SK-N-SH (cell line): Measurements from ENCODE around the gene SLC12A6. TPM values are rescaled to one million over a fixed set of nuclear protein-coding genes. Genes with fewer than 3 reads are reported as not detected.

Experiments
- CTCF ChIA-PET: fragments of 300-600, 350-600 bp; formaldehyde crosslinking; extraction: SDS; loops from one replicate; lab custom pipeline; 2021; lab: Yijun Ruan, JAX
- POLR2A ChIA-PET: fragments of 350-600 bp; sonication (Branson Sonifier 250); formaldehyde crosslinking; extraction: SDS; loops from one replicate; lab custom pipeline; 2020; ENCODE audit warnings: antibody characterized with exemption, inconsistent platforms; lab: Yijun Ruan, JAX
- DNase-seq: peaks from one replicate; pipeline ENCODE4 v3.0.0; 2012
- H2AFZ ChIP-seq: fragments of 200-600 bp; sonication (generic); 2 replicates; pipeline ENCODE4 v1.8.1; 2016; ENCODE audit warnings: antibody characterized with exemption, mild to moderate bottlenecking, low read depth
- H3F3A ChIP-seq: fragments of 200-600 bp; sonication (generic); replicated peaks from 2 replicates; pipeline ENCODE3; 2016; ENCODE audit warnings: antibody characterized with exemption, mild to moderate bottlenecking; ENCODE audit not compliant: insufficient read depth
- H3K27ac ChIP-seq, 2 experiments: fragments of 200-500 bp in 1 of 2; fragments of 200-600 bp in 1 of 2; sonication (Bioruptor generic) in 1 of 2; sonication (generic), shearing (Covaris generic) in 1 of 2; 2 replicates each; pipeline versions ENCODE4 v1.5.1 to v1.6.1; 2014 to 2016; ENCODE audit warnings: low read depth in 2 of 2, inconsistent platforms in 1 of 2, low read length in 1 of 2, mild to moderate bottlenecking in 1 of 2, mixed read lengths in 1 of 2
- H3K27me3 ChIP-seq: fragments of 200-600 bp; sonication (generic), shearing (Covaris generic); 2 replicates; pipeline ENCODE4 v1.6.1; 2016; ENCODE audit warnings: mixed run types; ENCODE audit not compliant: insufficient read depth
- H3K36me3 ChIP-seq, 2 experiments: fragments of 200-500 bp in 1 of 2; fragments of 200-600 bp in 1 of 2; sonication (Bioruptor generic) in 1 of 2; sonication (generic) in 1 of 2; replicated peaks in 1 of 2; 2 replicates each; pipeline versions ENCODE3 to v1.5.1; 2014 to 2016; ENCODE audit warnings: low read length in 1 of 2, mild to moderate bottlenecking in 1 of 2; ENCODE audit not compliant: insufficient read depth in 2 of 2, control insufficient read depth in 1 of 2
- H3K4me1 ChIP-seq, 2 experiments: fragments of 200-500 bp in 1 of 2; fragments of 200-600 bp in 1 of 2; sonication (Bioruptor generic) in 1 of 2; sonication (generic), shearing (Covaris generic) in 1 of 2; 2 replicates each; pipeline versions ENCODE4 v1.5.1 to v1.6.1; 2014 to 2016; ENCODE audit warnings: low read depth in 1 of 2, low read length in 1 of 2, mixed run types in 1 of 2; ENCODE audit not compliant: insufficient read depth in 2 of 2, control insufficient read depth in 1 of 2
- H3K4me2 ChIP-seq: fragments of 200-600 bp; sonication (generic), shearing (Covaris generic); 2 replicates; pipeline ENCODE4 v1.6.1; 2017; ENCODE audit warnings: mixed run types
- H3K4me3 ChIP-seq, 2 experiments: fragments of 200-500 bp in 1 of 2; fragments of 200-600 bp in 1 of 2; sonication (Bioruptor generic) in 1 of 2; sonication (generic), shearing (Covaris generic) in 1 of 2; 2 replicates each; pipeline versions ENCODE4 v1.5.1 to v1.8.1; 2014 to 2016; ENCODE audit warnings: low read depth in 2 of 2, inconsistent platforms in 1 of 2, low read length in 1 of 2, mild to moderate bottlenecking in 1 of 2, mixed read lengths in 1 of 2, moderate library complexity in 1 of 2
- H3K79me2 ChIP-seq: fragments of 200-600 bp; sonication (generic); 2 replicates; pipeline ENCODE4 v1.8.1; 2017; ENCODE audit warnings: mild to moderate bottlenecking; ENCODE audit not compliant: insufficient read depth
- H3K9ac ChIP-seq: fragments of 200-600 bp; sonication (generic); 2 replicates; pipeline ENCODE4 v1.6.1; 2017; ENCODE audit warnings: mixed run types
- H3K9me2 ChIP-seq: fragments of 200-600 bp; sonication (generic); 2 replicates; pipeline ENCODE4 v1.6.1; 2017; ENCODE audit warnings: mixed run types
- H3K9me3 ChIP-seq: fragments of 200-600 bp; sonication (generic); 2 replicates; pipeline ENCODE4 v1.6.1; 2017; ENCODE audit warnings: mixed run types, mild to moderate bottlenecking, moderate library complexity
- H4K20me1 ChIP-seq: fragments of 200-600 bp; sonication (generic); 2 replicates; pipeline ENCODE4 v1.6.1; 2017; ENCODE audit warnings: mild to moderate bottlenecking, mixed run types; ENCODE audit not compliant: insufficient read depth
- CHD2 ChIP-seq: fragments of 150-350 bp; IDR thresholded peaks from 2 replicates; pipeline ENCODE4 v1.6.1; 2018; ENCODE audit warnings: low read length; ENCODE audit not compliant: partially characterized antibody
- EP300 ChIP-seq, 2 experiments: IDR thresholded peaks; 2 replicates each; pipeline versions ENCODE4 v1.4.0 to v1.6.1; 2012; ENCODE audit warnings: borderline replicate concordance in 1 of 2, low read depth in 1 of 2, low read length in 1 of 2
- EZH2phosphoT487 ChIP-seq: fragments of 200-600 bp; sonication (generic); IDR thresholded peaks from 2 replicates; pipeline ENCODE4 v1.6.1; 2017; ENCODE audit warnings: low read depth, mixed run types, mild to moderate bottlenecking, antibody characterized with exemption, moderate library complexity, borderline replicate concordance
- FOSL2 ChIP-seq: IDR thresholded peaks from 2 replicates; pipeline ENCODE4 v1.4.0; 2012; ENCODE audit warnings: low read depth, mild to moderate bottlenecking, moderate library complexity, borderline replicate concordance
- GATA2 ChIP-seq: sonication (generic); formaldehyde crosslinking; IDR thresholded peaks from 2 replicates; pipeline ENCODE4 v1.5.0; 2020; ENCODE audit warnings: mild to moderate bottlenecking, missing genetic modification reagents
- JUND ChIP-seq: IDR thresholded peaks from 2 replicates; pipeline ENCODE4 v1.4.0; 2012
- MEF2A ChIP-seq: IDR thresholded peaks from 2 replicates; pipeline ENCODE4 v1.4.0; 2012; ENCODE audit warnings: low read depth, borderline replicate concordance
- MXI1 ChIP-seq: IDR thresholded peaks from 2 replicates; pipeline ENCODE4 v1.6.1; 2012; ENCODE audit warnings: mild to moderate bottlenecking, low read depth, low read length, improper control_type of control experiment
- NRF1 ChIP-seq: IDR thresholded peaks from 2 replicates; pipeline ENCODE4 v1.6.1; 2012; ENCODE audit warnings: low read depth, mild to moderate bottlenecking, low read length
- RCOR1 ChIP-seq: fragments of 150-350 bp; IDR thresholded peaks from 2 replicates; pipeline ENCODE4 v1.6.1; 2017; ENCODE audit warnings: antibody characterized with exemption, low read length
- RFX5 ChIP-seq: IDR thresholded peaks from 2 replicates; pipeline ENCODE4 v1.6.1; 2012; ENCODE audit warnings: mild to moderate bottlenecking, improper control_type of control experiment, low read length
- RXRA ChIP-seq: IDR thresholded peaks from 2 replicates; pipeline ENCODE4 v1.4.0; 2012; ENCODE audit warnings: low read depth, mild to moderate bottlenecking, borderline replicate concordance
- SMC3 ChIP-seq: IDR thresholded peaks from 2 replicates; pipeline ENCODE4 v1.6.1; 2012; ENCODE audit warnings: low read depth, low read length, improper control_type of control experiment
- TEAD4 ChIP-seq: IDR thresholded peaks from 2 replicates; pipeline ENCODE4 v1.4.0; 2012; ENCODE audit warnings: mild to moderate bottlenecking, borderline replicate concordance; ENCODE audit not compliant: insufficient read depth
- WGBS: methylation state at CpG from one replicate; pipeline ENCODE4 v1.1.6; 2017; ENCODE audit warnings: low lambda C conversion rate; 5-methylcytosine and 5-hydroxymethylcytosine counted together
- polyA plus RNA-seq, 3 experiments: library from polyadenylated mRNA; depleted of rRNA; stranded (reverse); fragments of >200 nt; gene quantifications; 2 replicates each; pipeline ENCODE4 v1.2.3, GENCODE V29; 2012
- TF ChIP-seq, protein P1 (sequence below): IDR thresholded peaks from 2 replicates; pipeline ENCODE4 v1.6.1; 2012; ENCODE audit warnings: mild to moderate bottlenecking, low read depth, low read length, moderate library complexity
- TF ChIP-seq, protein P2 (sequence below): fragments of 200-600 bp; sonication (generic); IDR thresholded peaks from 2 replicates; pipeline ENCODE4 v1.6.1; 2017; ENCODE audit warnings: antibody characterized with exemption, mild to moderate bottlenecking, moderate library complexity
- TF ChIP-seq, protein P3 (sequence below): fragments of 150-350 bp; IDR thresholded peaks from 2 replicates; pipeline ENCODE4 v1.6.1; 2016; ENCODE audit warnings: mild to moderate bottlenecking, low read depth, low read length

The SLC12A6 gene
- polyA plus RNA-seq, 1 of the 3 experiments (the other 2 are of a cell fraction) = 7.7 TPM

DNA sequence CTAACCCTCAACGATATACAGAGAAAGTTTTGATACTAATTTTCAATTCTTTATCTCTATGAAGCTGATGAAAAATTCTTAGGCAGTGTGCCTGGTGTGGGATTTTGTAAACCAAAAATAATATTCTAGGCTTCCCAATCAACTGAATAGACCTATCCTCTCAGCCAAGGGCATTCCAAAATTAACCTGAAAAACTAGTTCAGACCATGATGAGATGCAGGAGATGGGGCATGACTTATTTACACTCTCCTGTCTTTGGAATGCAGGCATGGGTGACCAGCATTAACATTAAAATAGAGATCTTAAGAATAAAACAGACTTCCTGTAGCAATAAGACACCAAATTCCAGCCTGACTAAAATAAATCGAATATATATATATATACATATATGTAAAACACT is 37.2 kb upstream of the SLC12A6 start:
- no peaks in the 10 kb centered on the region for H3K79me2 ChIP-seq
- H3K9ac ChIP-seq = no peak overlapping the region
- H3K4me1 ChIP-seq = no peaks in the 10 kb centered on the region
- ChIA-PET POLR2A (no interaction called here), CTCF (no interaction called here)
- peaks cover 3% of the 10 kb centered on the region for H3F3A ChIP-seq
- no peaks in the 10 kb centered on the region for H3K9me2 ChIP-seq
- H4K20me1 ChIP-seq = no peaks in the 10 kb centered on the region
- H3K27ac ChIP-seq = no peak overlapping the region
- TF ChIP-seq MEF2A (no peak), JUND (no peak), GATA2 (CRISPR knock-in tag) (no peak), RCOR1 (no peak), RXRA (no peak)
- H3K27me3 ChIP-seq = no peaks in the 10 kb centered on the region
- H3K9me3 ChIP-seq = no peaks in the 10 kb centered on the region
- H2AFZ ChIP-seq = no peak overlapping the region
- 80% methylated on average over 2 of the region's 2 CpGs for WGBS
- no peak overlapping the region for H3K4me3 ChIP-seq
- DNase-seq = no peak
- no peak overlapping the region for H3K4me2 ChIP-seq
- H3K36me3 ChIP-seq = no peaks in the 10 kb centered on the region

DNA sequence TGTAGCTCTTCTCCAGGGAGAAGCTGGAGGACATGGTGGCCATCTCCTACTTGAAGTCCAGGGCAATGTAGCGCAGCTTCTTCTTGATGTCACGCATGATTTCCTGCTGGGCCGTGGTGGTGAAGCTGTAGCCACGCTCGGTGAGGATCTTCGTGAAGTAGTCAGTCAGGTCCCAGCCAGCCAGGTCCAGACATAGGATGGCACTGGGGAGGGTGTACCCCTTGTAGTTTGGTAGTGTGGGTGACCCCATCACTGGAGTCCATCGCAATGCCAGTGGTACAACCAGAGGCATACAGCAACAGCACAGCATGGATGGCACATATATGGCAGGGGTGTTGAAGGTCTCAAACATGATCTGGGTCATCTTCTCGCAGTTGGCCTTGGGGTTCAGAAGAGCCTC is 36.4 kb upstream of the SLC12A6 start:
- Histone ChIP-seq H3K27me3 (no peaks in the 10 kb centered on the region), H3K9ac (no peak overlapping the region), H4K20me1 (no peaks in the 10 kb centered on the region), H3K9me2 (no peaks in the 10 kb centered on the region), H3K36me3 (no peaks in the 10 kb centered on the region), H3K4me2 (no peak overlapping the region), H3K4me1 (no peaks in the 10 kb centered on the region), H3K4me3 (no peak overlapping the region), H3K79me2 (no peaks in the 10 kb centered on the region), H3K9me3 (no peaks in the 10 kb centered on the region), H2AFZ (no peak overlapping the region), H3K27ac (no peak overlapping the region), H3F3A (peaks cover 3% of the 10 kb centered on the region)
- TF ChIP-seq, protein P1, sequence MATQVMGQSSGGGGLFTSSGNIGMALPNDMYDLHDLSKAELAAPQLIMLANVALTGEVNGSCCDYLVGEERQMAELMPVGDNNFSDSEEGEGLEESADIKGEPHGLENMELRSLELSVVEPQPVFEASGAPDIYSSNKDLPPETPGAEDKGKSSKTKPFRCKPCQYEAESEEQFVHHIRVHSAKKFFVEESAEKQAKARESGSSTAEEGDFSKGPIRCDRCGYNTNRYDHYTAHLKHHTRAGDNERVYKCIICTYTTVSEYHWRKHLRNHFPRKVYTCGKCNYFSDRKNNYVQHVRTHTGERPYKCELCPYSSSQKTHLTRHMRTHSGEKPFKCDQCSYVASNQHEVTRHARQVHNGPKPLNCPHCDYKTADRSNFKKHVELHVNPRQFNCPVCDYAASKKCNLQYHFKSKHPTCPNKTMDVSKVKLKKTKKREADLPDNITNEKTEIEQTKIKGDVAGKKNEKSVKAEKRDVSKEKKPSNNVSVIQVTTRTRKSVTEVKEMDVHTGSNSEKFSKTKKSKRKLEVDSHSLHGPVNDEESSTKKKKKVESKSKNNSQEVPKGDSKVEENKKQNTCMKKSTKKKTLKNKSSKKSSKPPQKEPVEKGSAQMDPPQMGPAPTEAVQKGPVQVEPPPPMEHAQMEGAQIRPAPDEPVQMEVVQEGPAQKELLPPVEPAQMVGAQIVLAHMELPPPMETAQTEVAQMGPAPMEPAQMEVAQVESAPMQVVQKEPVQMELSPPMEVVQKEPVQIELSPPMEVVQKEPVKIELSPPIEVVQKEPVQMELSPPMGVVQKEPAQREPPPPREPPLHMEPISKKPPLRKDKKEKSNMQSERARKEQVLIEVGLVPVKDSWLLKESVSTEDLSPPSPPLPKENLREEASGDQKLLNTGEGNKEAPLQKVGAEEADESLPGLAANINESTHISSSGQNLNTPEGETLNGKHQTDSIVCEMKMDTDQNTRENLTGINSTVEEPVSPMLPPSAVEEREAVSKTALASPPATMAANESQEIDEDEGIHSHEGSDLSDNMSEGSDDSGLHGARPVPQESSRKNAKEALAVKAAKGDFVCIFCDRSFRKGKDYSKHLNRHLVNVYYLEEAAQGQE = no peak
- no peak for TF ChIP-seq EP300 (IDR thresholded peaks at IDR 0.05; ENCODE audit: borderline replicate concordance in 1 of 2, low read depth in 1 of 2, low read length in 1 of 2)
- no peak for TF ChIP-seq CHD2
- TF ChIP-seq, protein P2, sequence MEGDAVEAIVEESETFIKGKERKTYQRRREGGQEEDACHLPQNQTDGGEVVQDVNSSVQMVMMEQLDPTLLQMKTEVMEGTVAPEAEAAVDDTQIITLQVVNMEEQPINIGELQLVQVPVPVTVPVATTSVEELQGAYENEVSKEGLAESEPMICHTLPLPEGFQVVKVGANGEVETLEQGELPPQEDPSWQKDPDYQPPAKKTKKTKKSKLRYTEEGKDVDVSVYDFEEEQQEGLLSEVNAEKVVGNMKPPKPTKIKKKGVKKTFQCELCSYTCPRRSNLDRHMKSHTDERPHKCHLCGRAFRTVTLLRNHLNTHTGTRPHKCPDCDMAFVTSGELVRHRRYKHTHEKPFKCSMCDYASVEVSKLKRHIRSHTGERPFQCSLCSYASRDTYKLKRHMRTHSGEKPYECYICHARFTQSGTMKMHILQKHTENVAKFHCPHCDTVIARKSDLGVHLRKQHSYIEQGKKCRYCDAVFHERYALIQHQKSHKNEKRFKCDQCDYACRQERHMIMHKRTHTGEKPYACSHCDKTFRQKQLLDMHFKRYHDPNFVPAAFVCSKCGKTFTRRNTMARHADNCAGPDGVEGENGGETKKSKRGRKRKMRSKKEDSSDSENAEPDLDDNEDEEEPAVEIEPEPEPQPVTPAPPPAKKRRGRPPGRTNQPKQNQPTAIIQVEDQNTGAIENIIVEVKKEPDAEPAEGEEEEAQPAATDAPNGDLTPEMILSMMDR = no peak
- no peak for TF ChIP-seq RFX5
- no peak for TF ChIP-seq NRF1
- TF ChIP-seq MXI1 = no peak
- TF ChIP-seq SMC3 = no peak
- TF ChIP-seq, protein P3, sequence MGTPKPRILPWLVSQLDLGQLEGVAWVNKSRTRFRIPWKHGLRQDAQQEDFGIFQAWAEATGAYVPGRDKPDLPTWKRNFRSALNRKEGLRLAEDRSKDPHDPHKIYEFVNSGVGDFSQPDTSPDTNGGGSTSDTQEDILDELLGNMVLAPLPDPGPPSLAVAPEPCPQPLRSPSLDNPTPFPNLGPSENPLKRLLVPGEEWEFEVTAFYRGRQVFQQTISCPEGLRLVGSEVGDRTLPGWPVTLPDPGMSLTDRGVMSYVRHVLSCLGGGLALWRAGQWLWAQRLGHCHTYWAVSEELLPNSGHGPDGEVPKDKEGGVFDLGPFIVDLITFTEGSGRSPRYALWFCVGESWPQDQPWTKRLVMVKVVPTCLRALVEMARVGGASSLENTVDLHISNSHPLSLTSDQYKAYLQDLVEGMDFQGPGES = no peak
- TF ChIP-seq FOSL2 = no peak
- no peak for TF ChIP-seq MEF2A
- no peak for TF ChIP-seq TEAD4
- no peak for TF ChIP-seq EZH2phosphoT487
- no peak for DNase-seq
- WGBS = 77% methylated on average over 4 of the region's 8 CpGs
- ChIA-PET CTCF (no interaction called here), POLR2A (no interaction called here)
